H1 (cell line): ENCODE data around the gene DCBLD1. TPM values are rescaled to one million over a fixed set of nuclear protein-coding genes. Genes with fewer than 3 reads are reported as not detected.

Experiments used
- RAD21 ChIP-seq, 2 experiments: IDR thresholded peaks in 1 of 2; conservative IDR thresholded peaks in 1 of 2; 2 replicates each; pipeline ENCODE4 v1.6.1; 2011; ENCODE audit warnings: low read depth in 2 of 2, low read length in 2 of 2, improper control_type of control experiment in 1 of 2, inconsistent platforms in 1 of 2, mild to moderate bottlenecking in 1 of 2, moderate library complexity in 1 of 2
- polyA plus RNA-seq, 7 experiments: library from polyadenylated mRNA; depleted of rRNA in 3 of 7; stranded (reverse) in 5 of 7; unstranded in 2 of 7; fragments of >200 nt in 5 of 7; fragments of 200-250 nt in 2 of 7; gene quantifications; 1 replicate in 5 of 7; 2 replicates in 1 of 7; 4 replicates in 1 of 7; pipeline versions ENCODE4 v1.2.1 to v1.2.3, GENCODE V29; 2011 to 2013; ENCODE audit warnings: missing spikeins in 2 of 7, mixed read lengths in 2 of 7
- total RNA-seq: library from RNA; stranded (reverse); fragmentation: NEBNext Ultra II Directional; extraction: Animal tissue kit (Norgen Biotek cat#: 25700); gene quantifications from 2 replicates; pipeline ENCODE4 v1.2.1, GENCODE V29; 2021

Gene DCBLD1
- total and polyA plus RNA-seq, 2 of the 8 experiments (the other 6 are each of a cell fraction or from before 2014, with no cell fraction given) = 3.9 to 11.2 TPM

GRCh38 chr6:117446861-117447260 lies 35.6 kb upstream of the DCBLD1 start (continued):
- TF ChIP-seq RAD21 (IDR thresholded peaks at IDR 0.05 in 1 of 2, conservative IDR thresholded peaks at IDR 0.05 in 1 of 2; ENCODE audit: low read depth in 2 of 2, low read length in 2 of 2) = no peak
